ENCODE measurements around the gene SPATS2L. TPM values are rescaled to one million over a fixed set of nuclear protein-coding genes. Genes with fewer than 3 reads are reported as not detected.

SPATS2L gene
- total RNA-seq, 1 experiment from 2014 or later = 174 TPM

GRCh38 chr2:200469708-200470211, 163.3 kb downstream of the SPATS2L start:
- no peak overlapping the region for H2AFZ ChIP-seq (ENCODE audit: low read length)
- H3K9me3 ChIP-seq (ENCODE audit: low read length) = no peaks in the 10 kb centered on the region
- ChIA-PET CTCF (interaction anchor here (0.6 kb wide), 1 partner anchor 64 kb away, joined by 3 read pairs; no protein-coding TSS in a partner anchor), POLR2A (ENCODE audit: unreplicated experiment) (no interaction called here)
- no TSS peak for BruUV-seq (replicated peaks)
- H3K36me3 ChIP-seq (ENCODE audit: low read depth, low read length) = peaks cover 77% of the 10 kb centered on the region
- no peaks in the 10 kb centered on the region for H4K20me1 ChIP-seq (ENCODE audit: low read length)
- no peak for ATAC-seq
- no peak for TF ChIP-seq CTCF (conservative IDR thresholded peaks at IDR 0.05; ENCODE audit: low read depth, low read length)
- no peak for TF ChIP-seq EZH2phosphoT487 (IDR thresholded peaks at IDR 0.05; ENCODE audit: borderline replicate concordance, low read length)
- TF ChIP-seq EZH2 (IDR thresholded peaks at IDR 0.05; ENCODE audit: low read length, unreplicated experiment) = no peak
- no peak overlapping the region for H3K9ac ChIP-seq (ENCODE audit: low read length)
- no peaks in the 10 kb centered on the region for H3K79me2 ChIP-seq (ENCODE audit: low read length)
- DNase-seq = no peak
- intact Hi-C loops (cut with micrococcal nuclease) = no loop called here
- no peak overlapping the region for H3K4me3 ChIP-seq (ENCODE audit: low read length)
- H3K4me1 ChIP-seq (ENCODE audit: insufficient read depth, low read length) = no peaks in the 10 kb centered on the region
- no peaks in the 10 kb centered on the region for H3K9me2 ChIP-seq (replicated peaks; ENCODE audit: low read length)
- no peaks in the 10 kb centered on the region for H3K27me3 ChIP-seq (ENCODE audit: low read length)
- no peak overlapping the region for H3K27ac ChIP-seq (ENCODE audit: low read length)
- no peak overlapping the region for H3K4me2 ChIP-seq (ENCODE audit: low read length)
- no peaks in the 10 kb centered on the region for H3F3A ChIP-seq (ENCODE audit: low read length, unreplicated experiment)

- CTCF ChIA-PET = interaction anchor here (0.6 kb wide), 1 partner anchor 65 kb away, joined by 3 read pairs; no protein-coding TSS in a partner anchor
- TF ChIP-seq EZH2phosphoT487 (IDR thresholded peaks at IDR 0.05; ENCODE audit: borderline replicate concordance, low read length) (no peak), EZH2 (IDR thresholded peaks at IDR 0.05; ENCODE audit: low read length, unreplicated experiment) (no peak), CTCF (conservative IDR thresholded peaks at IDR 0.05; ENCODE audit: low read depth, low read length) (no peak)
- no peaks in the 10 kb centered on the region for H3K9me2 ChIP-seq (replicated peaks; ENCODE audit: low read length)
- POLR2A ChIA-PET (ENCODE audit: unreplicated experiment) = no interaction called here
- H3K4me1 ChIP-seq (ENCODE audit: insufficient read depth, low read length) = no peaks in the 10 kb centered on the region
- H3K36me3 ChIP-seq (ENCODE audit: low read depth, low read length) = peaks cover 78% of the 10 kb centered on the region
- no peak overlapping the region for H3K4me2 ChIP-seq (ENCODE audit: low read length)
- H3K79me2 ChIP-seq (ENCODE audit: low read length) = no peaks in the 10 kb centered on the region
- no peak for ATAC-seq
- intact Hi-C loops (cut with micrococcal nuclease) = no loop called here
- H3K27me3 ChIP-seq (ENCODE audit: low read length) = no peaks in the 10 kb centered on the region
- no peak overlapping the region for H3K9ac ChIP-seq (ENCODE audit: low read length)
- no peak overlapping the region for H3K27ac ChIP-seq (ENCODE audit: low read length)
- no peaks in the 10 kb centered on the region for H4K20me1 ChIP-seq (ENCODE audit: low read length)
- no peaks in the 10 kb centered on the region for H3K9me3 ChIP-seq (ENCODE audit: low read length)
- H3K4me3 ChIP-seq (ENCODE audit: low read length) = no peak overlapping the region
- H3F3A ChIP-seq (ENCODE audit: low read length, unreplicated experiment) = no peaks in the 10 kb centered on the region
- no peak for DNase-seq
- BruUV-seq (replicated peaks) = no TSS peak
- no peak overlapping the region for H2AFZ ChIP-seq (ENCODE audit: low read length)
Measured at GRCh38 chr2:200470230-200470629, 163.7 kb downstream of the SPATS2L start.

- Histone ChIP-seq H3K79me2 (ENCODE audit: low read length) (no peaks in the 10 kb centered on the region), H3K27ac (ENCODE audit: low read length) (no peak overlapping the region), H3K27me3 (ENCODE audit: low read length) (no peaks in the 10 kb centered on the region), H3K36me3 (ENCODE audit: low read depth, low read length) (peaks cover 83% of the 10 kb centered on the region), H3F3A (ENCODE audit: low read length, unreplicated experiment) (no peaks in the 10 kb centered on the region), H3K9ac (ENCODE audit: low read length) (no peak overlapping the region), H3K9me2 (replicated peaks; ENCODE audit: low read length) (no peaks in the 10 kb centered on the region), H3K4me2 (ENCODE audit: low read length) (no peak overlapping the region), H4K20me1 (ENCODE audit: low read length) (no peaks in the 10 kb centered on the region), H3K4me3 (ENCODE audit: low read length) (no peak overlapping the region), H2AFZ (ENCODE audit: low read length) (no peak overlapping the region), H3K4me1 (ENCODE audit: insufficient read depth, low read length) (no peaks in the 10 kb centered on the region), H3K9me3 (ENCODE audit: low read length) (no peaks in the 10 kb centered on the region)
- CTCF ChIA-PET = interaction anchor here (0.6 kb wide), 1 partner anchor 221 kb away, joined by 3 read pairs; no protein-coding TSS in a partner anchor
- intact Hi-C loops (cut with micrococcal nuclease) = no loop called here
- DNase-seq (peak; percentile 68), ATAC-seq (peak; percentile 66)
- TF ChIP-seq CTCF (conservative IDR thresholded peaks at IDR 0.05; ENCODE audit: low read depth, low read length) (peak; percentile 86), EZH2phosphoT487 (IDR thresholded peaks at IDR 0.05; ENCODE audit: borderline replicate concordance, low read length) (no peak)
- BruUV-seq (replicated peaks) = no TSS peak
- POLR2A ChIA-PET (ENCODE audit: unreplicated experiment) = no interaction called here
Measured at GRCh38 chr2:200471324-200471848, 164.9 kb downstream of the SPATS2L start.
